Measurements from ENCODE around the gene MAGI2. TPM values are rescaled to one million over a fixed set of nuclear protein-coding genes. Genes with fewer than 3 reads are reported as not detected.

Gene MAGI2
- total RNA-seq, 3 donors from 2014 or later (not counting 1 experiment from before 2014, with no cell fraction given): 0.09 to 0.48 (median 0.27) TPM

- WGBS (ENCODE audit: insufficient coverage): 86% methylated on average over 10 of the region's 10 CpGs
- Histone ChIP-seq H3K36me3 (ENCODE audit: control insufficient read depth, insufficient read depth, low read length) (no peaks in the 10 kb centered on the region), H3K4me3 (ENCODE audit: low read length) (no peak overlapping the region)
These were observed 736.6 kb downstream of the MAGI2 start for GRCh38 chr7:78716876-78717275.

GRCh38 chr7:78714356-78714755, 739.1 kb downstream of the MAGI2 start:
- H3K4me3 ChIP-seq (ENCODE audit: low read length): no peak overlapping the region
- 78% methylated on average over 3 of the region's 4 CpGs for WGBS (ENCODE audit: insufficient coverage)
- Mint-ChIP-seq H3K27ac (no peak overlapping the region), H3K4me3 (no peak overlapping the region), H3K27me3 (ENCODE audit: low read depth in 2 of 2) (no peaks in the 10 kb centered on the region), H3K36me3 (no peaks in the 10 kb centered on the region), H3K9me3 (peaks cover 11 to 12% of the 10 kb centered on the region in 2 donors), H3K4me1 (no peaks in the 10 kb centered on the region)
- no peak for TF ChIP-seq CTCF (IDR thresholded peaks at IDR 0.05)
- H3K36me3 ChIP-seq (ENCODE audit: control insufficient read depth, insufficient read depth, low read length): no peaks in the 10 kb centered on the region
- no peaks in the 10 kb centered on the region for H3K4me1 ChIP-seq (ENCODE audit: control insufficient read depth, insufficient read depth, low read length)
- H3K9me3 ChIP-seq (ENCODE audit: control insufficient read depth, insufficient read depth, low read length): no peaks in the 10 kb centered on the region
- intact Hi-C loops (cut with micrococcal nuclease): no loop called here
- ATAC-seq (no peak), DNase-seq (no peak)
- no peak overlapping the region for H3K27ac ChIP-seq (ENCODE audit: low read length)
- no peaks in the 10 kb centered on the region for H3K27me3 ChIP-seq (ENCODE audit: control insufficient read depth, insufficient read depth, low read length)

More at GRCh38 chr7:78716876-78717275, 736.6 kb downstream of the MAGI2 start:
- no peak for ATAC-seq
- no peaks in the 10 kb centered on the region for H3K27me3 ChIP-seq (ENCODE audit: control insufficient read depth, insufficient read depth, low read length)
- no peak for DNase-seq
- H3K27ac Mint-ChIP-seq: no peak overlapping the region
- H3K27ac ChIP-seq (ENCODE audit: low read length): no peak overlapping the region
- H3K27me3 Mint-ChIP-seq (ENCODE audit: low read depth in 2 of 2): no peaks in the 10 kb centered on the region
- no peak for TF ChIP-seq CTCF (IDR thresholded peaks at IDR 0.05)
- H3K4me3 Mint-ChIP-seq: no peak overlapping the region
- H3K9me3 Mint-ChIP-seq: peaks cover 7 to 9% of the 10 kb centered on the region in 2 donors
- no peaks in the 10 kb centered on the region for H3K9me3 ChIP-seq (ENCODE audit: control insufficient read depth, insufficient read depth, low read length)
- H3K36me3 Mint-ChIP-seq: no peaks in the 10 kb centered on the region
- intact Hi-C loops (cut with micrococcal nuclease): no loop called here
- no peaks in the 10 kb centered on the region for H3K4me1 Mint-ChIP-seq
- H3K4me1 ChIP-seq (ENCODE audit: control insufficient read depth, insufficient read depth, low read length): no peaks in the 10 kb centered on the region

GRCh38 chr7:78712111-78712510, 741.4 kb downstream of the MAGI2 start:
- H3K9me3 Mint-ChIP-seq: peaks cover 16% of the 10 kb centered on the region in 2 donors
- Histone ChIP-seq H3K27me3 (ENCODE audit: control insufficient read depth, insufficient read depth, low read length) (no peaks in the 10 kb centered on the region), H3K36me3 (ENCODE audit: control insufficient read depth, insufficient read depth, low read length) (no peaks in the 10 kb centered on the region), H3K27ac (ENCODE audit: low read length) (no peak overlapping the region), H3K9me3 (ENCODE audit: control insufficient read depth, insufficient read depth, low read length) (no peaks in the 10 kb centered on the region), H3K4me1 (ENCODE audit: control insufficient read depth, insufficient read depth, low read length) (no peaks in the 10 kb centered on the region), H3K4me3 (ENCODE audit: low read length) (no peak overlapping the region)
- intact Hi-C loops (cut with micrococcal nuclease): no loop called here
- DNase-seq: no peak
- 85% methylated on average over 2 of the region's 3 CpGs for WGBS (ENCODE audit: insufficient coverage)
- no peak overlapping the region for H3K4me3 Mint-ChIP-seq
- TF ChIP-seq CTCF (IDR thresholded peaks at IDR 0.05): no peak
- no peak for ATAC-seq
- H3K27ac Mint-ChIP-seq: no peak overlapping the region
- H3K36me3 Mint-ChIP-seq: no peaks in the 10 kb centered on the region
- no peaks in the 10 kb centered on the region for H3K27me3 Mint-ChIP-seq (ENCODE audit: low read depth in 2 of 2)
- H3K4me1 Mint-ChIP-seq: no peaks in the 10 kb centered on the region

GRCh38 chr7:78709658-78710057, 743.8 kb downstream of the MAGI2 start:
- Mint-ChIP-seq H3K9me3 (peaks cover 18 to 19% of the 10 kb centered on the region in 2 donors), H3K36me3 (no peaks in the 10 kb centered on the region), H3K4me1 (no peaks in the 10 kb centered on the region), H3K27ac (no peak overlapping the region), H3K4me3 (no peak overlapping the region), H3K27me3 (ENCODE audit: low read depth in 2 of 2) (no peaks in the 10 kb centered on the region)
- Histone ChIP-seq H3K27me3 (ENCODE audit: control insufficient read depth, insufficient read depth, low read length) (no peaks in the 10 kb centered on the region), H3K4me1 (ENCODE audit: control insufficient read depth, insufficient read depth, low read length) (no peaks in the 10 kb centered on the region), H3K27ac (ENCODE audit: low read length) (no peak overlapping the region), H3K36me3 (ENCODE audit: control insufficient read depth, insufficient read depth, low read length) (no peaks in the 10 kb centered on the region), H3K9me3 (ENCODE audit: control insufficient read depth, insufficient read depth, low read length) (no peaks in the 10 kb centered on the region), H3K4me3 (ENCODE audit: low read length) (no peak overlapping the region)
- ATAC-seq (no peak), DNase-seq (no peak)
- 80% methylated on average over 1 of the region's 1 CpG for WGBS (ENCODE audit: insufficient coverage)
- intact Hi-C loops (cut with micrococcal nuclease): no loop called here
- no peak for TF ChIP-seq CTCF (IDR thresholded peaks at IDR 0.05)

Measured in natural killer cell (primary cell).